Measurements from ENCODE around the gene MCRIP2.

GRCh38 chr16:694187-694862, 52.7 kb downstream of the MCRIP2 start:
- TF ChIP-seq TEAD4 (IDR thresholded peaks at IDR 0.05) = no peak
- TF ChIP-seq FOXM1 (IDR thresholded peaks at IDR 0.05; ENCODE audit: borderline replicate concordance, low read depth) = no peak
- no peak for TF ChIP-seq YY1 (IDR thresholded peaks at IDR 0.05; ENCODE audit: low read depth)
- TF ChIP-seq RAD21 (IDR thresholded peaks at IDR 0.05; ENCODE audit: low read depth) = no peak

All from Ishikawa (cell line).